Measurements from ENCODE around the gene WDR27.

Gene WDR27

GRCh38 chr6:169513478-169514193 lies 188.2 kb downstream of the WDR27 start:
- TF ChIP-seq GATA3 (IDR thresholded peaks at IDR 0.05; ENCODE audit: low read depth, low read length) (peak; percentile 36; the same call in 1 of the 2 replicates), GATA2 (IDR thresholded peaks at IDR 0.05; ENCODE audit: low read depth, low read length) (peak; percentile 61; the same call in 1 of the 2 replicates)

DNA sequence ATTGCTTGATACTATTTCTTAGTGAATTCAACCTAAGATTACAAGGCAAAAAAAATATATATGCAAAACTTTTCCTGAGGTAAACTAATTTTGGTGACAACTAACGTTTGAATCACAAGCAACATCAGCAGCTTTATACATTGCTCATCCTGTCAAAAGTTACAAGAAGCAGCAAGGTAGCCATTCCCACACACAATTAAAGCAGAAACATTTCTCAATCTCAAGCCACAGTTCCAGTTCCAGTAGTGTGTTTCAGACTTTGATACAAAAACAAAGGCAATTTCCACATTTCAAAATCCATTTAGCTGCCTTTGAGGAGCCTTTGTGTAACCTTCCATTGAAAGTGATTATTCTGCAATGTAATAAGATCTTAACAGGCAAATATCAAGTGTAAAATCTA lies 191.0 kb downstream of the WDR27 start:
- no peak for TF ChIP-seq GATA3 (IDR thresholded peaks at IDR 0.05; ENCODE audit: low read depth, low read length)
- no peak for TF ChIP-seq GATA2 (IDR thresholded peaks at IDR 0.05; ENCODE audit: low read depth, low read length)

GRCh38 chr6:169508452-169508851 lies 193.4 kb downstream of the WDR27 start:
- TF ChIP-seq GATA2 (IDR thresholded peaks at IDR 0.05; ENCODE audit: low read depth, low read length) = no peak
- TF ChIP-seq GATA3 (IDR thresholded peaks at IDR 0.05; ENCODE audit: low read depth, low read length) = no peak

DNA sequence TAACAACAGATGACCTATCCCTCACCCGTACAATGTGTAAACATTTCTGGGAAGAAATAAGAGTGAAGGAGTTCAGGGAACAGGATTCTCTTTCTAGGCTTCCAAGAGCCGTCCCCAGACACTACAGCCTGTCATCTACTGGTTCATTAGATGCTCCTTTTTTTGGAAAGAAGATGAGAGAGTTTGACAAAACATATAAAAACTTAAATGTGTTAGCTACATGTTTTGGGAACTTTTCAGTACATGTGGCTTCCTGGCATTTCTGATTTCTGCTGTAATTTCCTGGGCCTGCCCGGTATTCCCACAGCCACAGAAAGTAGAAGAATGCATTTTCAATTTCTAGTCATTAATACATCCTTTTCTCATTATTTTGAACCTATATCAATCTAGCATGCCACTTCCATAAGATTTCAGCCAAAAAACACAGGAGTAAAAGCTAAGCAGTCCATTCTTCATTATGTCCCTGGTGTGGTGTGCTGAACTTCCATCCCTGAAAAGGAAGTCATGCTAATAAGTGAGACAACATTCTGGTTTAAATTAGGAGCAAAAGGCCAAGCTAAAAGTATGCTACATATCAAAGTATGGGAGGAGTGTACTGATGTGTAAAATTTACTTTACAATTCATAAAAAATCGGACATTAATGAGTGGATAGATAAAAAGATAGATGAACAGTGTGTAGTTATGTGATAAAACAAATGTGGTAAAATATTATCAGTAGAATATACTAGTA lies 198.2 kb downstream of the WDR27 start:
- TF ChIP-seq GATA2 (IDR thresholded peaks at IDR 0.05; ENCODE audit: low read depth, low read length) (no peak), GATA3 (IDR thresholded peaks at IDR 0.05; ENCODE audit: low read depth, low read length) (no peak)

- TF ChIP-seq GATA2 (IDR thresholded peaks at IDR 0.05; ENCODE audit: low read depth, low read length) (no peak), GATA3 (IDR thresholded peaks at IDR 0.05; ENCODE audit: low read depth, low read length) (no peak)
Observed at GRCh38 chr6:169502445-169502844, 199.4 kb downstream of the WDR27 start.

GRCh38 chr6:169501777-169502313 lies 200.0 kb downstream of the WDR27 start:
- TF ChIP-seq GATA2 (IDR thresholded peaks at IDR 0.05; ENCODE audit: low read depth, low read length) (no peak), GATA3 (IDR thresholded peaks at IDR 0.05; ENCODE audit: low read depth, low read length) (no peak)

GRCh38 chr6:169501128-169501527 lies 200.7 kb downstream of the WDR27 start:
- no peak for TF ChIP-seq GATA3 (IDR thresholded peaks at IDR 0.05; ENCODE audit: low read depth, low read length)
- no peak for TF ChIP-seq GATA2 (IDR thresholded peaks at IDR 0.05; ENCODE audit: low read depth, low read length)

GRCh38 chr6:169500688-169501087 lies 201.1 kb downstream of the WDR27 start:
- TF ChIP-seq GATA3 (IDR thresholded peaks at IDR 0.05; ENCODE audit: low read depth, low read length) = no peak
- TF ChIP-seq GATA2 (IDR thresholded peaks at IDR 0.05; ENCODE audit: low read depth, low read length) = no peak

GRCh38 chr6:169499848-169500247 lies 202.0 kb downstream of the WDR27 start:
- TF ChIP-seq GATA3 (IDR thresholded peaks at IDR 0.05; ENCODE audit: low read depth, low read length) (no peak), GATA2 (IDR thresholded peaks at IDR 0.05; ENCODE audit: low read depth, low read length) (no peak)

DNA sequence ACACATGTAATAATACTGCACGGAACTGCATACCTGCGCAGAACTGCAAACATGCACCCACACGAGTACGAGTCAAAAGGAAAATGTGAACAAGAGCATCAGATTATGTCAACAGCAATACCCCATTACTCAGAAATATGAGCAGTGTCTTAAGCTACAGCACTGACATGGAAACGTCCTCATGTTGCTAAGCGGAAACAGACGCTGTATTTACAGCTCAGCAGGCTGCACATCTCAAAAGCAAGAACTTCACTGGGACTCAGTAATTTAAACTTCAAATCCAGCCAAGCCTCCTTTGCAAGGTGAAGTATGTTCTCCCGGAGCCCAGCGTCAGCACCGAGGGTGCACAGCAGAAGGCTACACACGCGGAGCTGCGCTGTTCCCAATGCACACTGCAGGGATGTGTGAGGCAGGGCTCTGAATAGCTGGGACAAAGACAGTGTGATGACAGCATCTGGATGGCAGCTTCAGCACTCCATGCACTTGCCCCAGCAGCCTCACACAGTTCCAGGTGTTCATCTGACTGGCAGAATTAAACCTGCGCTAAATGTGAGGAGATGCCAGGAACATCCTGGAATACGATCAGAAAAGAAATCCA lies 202.8 kb downstream of the WDR27 start:
- TF ChIP-seq GATA2 (IDR thresholded peaks at IDR 0.05; ENCODE audit: low read depth, low read length) (no peak), GATA3 (IDR thresholded peaks at IDR 0.05; ENCODE audit: low read depth, low read length) (no peak)

DNA sequence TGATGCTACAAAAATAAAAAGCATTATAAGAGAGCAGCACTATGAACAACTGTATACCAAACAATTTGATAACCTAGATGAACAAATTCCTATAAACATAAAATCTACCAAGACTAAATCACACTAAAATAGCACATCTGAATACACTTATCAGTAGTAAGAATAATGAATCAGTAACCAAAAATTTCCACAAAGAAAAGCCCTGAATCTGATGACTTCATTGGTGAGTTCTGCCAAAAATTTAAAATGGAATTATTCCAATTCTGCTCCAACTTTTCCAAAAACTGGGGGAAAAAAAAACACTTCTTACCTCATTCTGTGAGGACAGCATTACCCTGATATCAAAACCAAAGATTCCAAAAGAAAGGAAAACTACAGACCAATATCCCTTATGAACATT lies 206.2 kb downstream of the WDR27 start:
- TF ChIP-seq GATA3 (IDR thresholded peaks at IDR 0.05; ENCODE audit: low read depth, low read length) (no peak), GATA2 (IDR thresholded peaks at IDR 0.05; ENCODE audit: low read depth, low read length) (no peak)

- TF ChIP-seq GATA2 (IDR thresholded peaks at IDR 0.05; ENCODE audit: low read depth, low read length) = no peak
- no peak for TF ChIP-seq GATA3 (IDR thresholded peaks at IDR 0.05; ENCODE audit: low read depth, low read length)
Observed at GRCh38 chr6:169494038-169494437, 207.8 kb downstream of the WDR27 start.

DNA sequence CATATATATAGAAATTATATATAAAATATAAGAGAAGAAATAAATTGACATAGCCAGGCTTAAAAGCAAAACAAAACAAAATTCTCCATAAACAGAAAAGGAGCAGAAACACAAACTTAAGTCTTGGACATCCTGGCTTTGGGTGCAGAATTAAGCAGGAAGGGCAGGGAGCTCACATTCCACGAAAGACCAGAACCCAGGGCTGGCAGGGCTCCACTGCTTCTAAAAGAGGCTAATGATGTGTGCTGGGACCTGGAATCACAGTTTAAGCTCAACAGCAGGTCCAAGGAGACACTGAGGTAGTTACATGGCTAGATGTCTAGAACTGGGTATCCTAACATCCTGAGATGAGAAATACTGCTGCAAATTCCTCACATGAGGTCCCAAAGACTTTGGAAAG lies 210.3 kb downstream of the WDR27 start:
- TF ChIP-seq GATA3 (IDR thresholded peaks at IDR 0.05; ENCODE audit: low read depth, low read length) (no peak), GATA2 (IDR thresholded peaks at IDR 0.05; ENCODE audit: low read depth, low read length) (no peak)

- TF ChIP-seq GATA3 (IDR thresholded peaks at IDR 0.05; ENCODE audit: low read depth, low read length) = no peak
- no peak for TF ChIP-seq GATA2 (IDR thresholded peaks at IDR 0.05; ENCODE audit: low read depth, low read length)
Observed at GRCh38 chr6:169490830-169491229, 211.0 kb downstream of the WDR27 start.
